K562 (cell line): ENCODE measurements around the gene RNF121. TPM values are rescaled to one million over a fixed set of nuclear protein-coding genes. Genes with fewer than 3 reads are reported as not detected.

Experiments
- ARID1B ChIP-seq: fragments of 450-650 bp; IDR thresholded peaks from 2 replicates; pipeline ENCODE4 v1.6.1; 2016; ENCODE audit warnings: antibody characterized with exemption, mild to moderate bottlenecking, inconsistent platforms
- ATF1 ChIP-seq, 2 experiments: fragments of 450-650 bp in 1 of 2; IDR thresholded peaks; 2 replicates each; pipeline ENCODE4 v1.6.1; 2016; ENCODE audit warnings: missing compliant biosample characterization in 1 of 2, missing genetic modification characterization in 1 of 2
- BHLHE40 ChIP-seq: IDR thresholded peaks from 2 replicates; pipeline ENCODE4 v1.6.1; 2011; ENCODE audit warnings: low read length, improper control_type of control experiment
- CBFB ChIP-seq: sonication (generic); formaldehyde crosslinking; IDR thresholded peaks from 2 replicates; pipeline ENCODE4 v1.4.0; 2020; ENCODE audit warnings: mild to moderate bottlenecking, missing genetic modification reagents
- CREM ChIP-seq: IDR thresholded peaks from 2 replicates; pipeline ENCODE4 v1.6.1; 2014; ENCODE audit warnings: antibody characterized with exemption, low read depth
- ELF1 ChIP-seq: fragments of 200-800 bp; sonication (Bioruptor generic); IDR thresholded peaks from 2 replicates; pipeline ENCODE4 v1.6.1; 2016; ENCODE audit warnings: missing genetic modification characterization, missing compliant biosample characterization
- ETV1 ChIP-seq: fragments of 450-650 bp; conservative IDR thresholded peaks from 2 replicates; pipeline ENCODE4 v1.6.1; 2016; ENCODE audit warnings: missing genetic modification characterization, control low read depth, low read depth, missing compliant biosample characterization
- EZH2 ChIP-seq: IDR thresholded peaks from 2 replicates; pipeline ENCODE4 v1.6.1; 2012; ENCODE audit warnings: low read depth, mild to moderate bottlenecking, inconsistent platforms, low read length, borderline replicate concordance
- FOXK1 ChIP-seq: sonication (generic); formaldehyde crosslinking; IDR thresholded peaks from 2 replicates; pipeline ENCODE4 v1.8.0; 2022; ENCODE audit warnings: missing genetic modification reagents, mild to moderate bottlenecking, borderline replicate concordance
- LEF1 ChIP-seq: fragments of 450-650 bp; IDR thresholded peaks from 2 replicates; pipeline ENCODE4 v1.6.1; 2016; ENCODE audit warnings: mild to moderate bottlenecking
- MAFK ChIP-seq: IDR thresholded peaks from 2 replicates; pipeline ENCODE4 v1.6.1; 2011; ENCODE audit warnings: low read length, improper control_type of control experiment
- NEUROD1 ChIP-seq: fragments of 150-350 bp; IDR thresholded peaks from 2 replicates; pipeline ENCODE4 v1.6.1; 2014; ENCODE audit warnings: borderline replicate concordance, low read length, low read depth; ENCODE audit not compliant: partially characterized antibody
- NR2C2 ChIP-seq, 2 experiments: fragments of 200-800 bp in 1 of 2; sonication (Bioruptor generic) in 1 of 2; sonication (generic) in 1 of 2; formaldehyde crosslinking in 1 of 2; IDR thresholded peaks; 2 replicates each; pipeline versions ENCODE4 v1.6.1 to v1.8.0; 2016 to 2022; ENCODE audit warnings: mild to moderate bottlenecking in 1 of 2, missing compliant biosample characterization in 1 of 2, missing genetic modification characterization in 1 of 2, missing genetic modification reagents in 1 of 2
- SMC3 ChIP-seq: conservative IDR thresholded peaks from 2 replicates; pipeline ENCODE4 v1.6.1; 2011; ENCODE audit warnings: low read depth, low read length, improper control_type of control experiment; ENCODE audit not compliant: insufficient read depth
- TAF7 ChIP-seq: fragments of 450-650 bp; IDR thresholded peaks from 2 replicates; pipeline ENCODE4 v1.6.1; 2016; ENCODE audit warnings: missing genetic modification characterization, missing compliant biosample characterization
- TARDBP ChIP-seq: fragments of 450-650 bp; IDR thresholded peaks from 2 replicates; pipeline ENCODE4 v1.6.1; 2016
- TCFL5 ChIP-seq: fragments of 250-450 bp; sonication (Bioruptor Pico); conservative IDR thresholded peaks from 2 replicates; pipeline ENCODE4 v1.6.1; 2021; ENCODE audit warnings: mild to moderate bottlenecking, moderate library complexity, matching md5 sums
- THRB ChIP-seq: fragments of 450-650 bp; formaldehyde crosslinking; conservative IDR thresholded peaks from 2 replicates; pipeline ENCODE4 v1.4.0; 2022; ENCODE audit warnings: mild to moderate bottlenecking, missing genetic modification characterization
- WHSC1 ChIP-seq: IDR thresholded peaks from one replicate; pipeline ENCODE4 v1.6.1; 2012; ENCODE audit warnings: low read length, control low read depth, inconsistent platforms
- XRCC4 ChIP-seq: IDR thresholded peaks from one replicate; pipeline ENCODE4 v1.6.1; 2011; ENCODE audit not compliant: insufficient read depth, insufficient read length; ENCODE audit errors: extremely low read depth
- ZBTB11 ChIP-seq, 3 experiments: fragments of 200-800 bp in 1 of 3; fragments of 250-450 bp in 1 of 3; fragments of 450-650 bp in 1 of 3; sonication (Bioruptor Pico) in 1 of 3; sonication (Bioruptor generic) in 1 of 3; formaldehyde crosslinking in 1 of 3; IDR thresholded peaks; 2 replicates each; pipeline versions ENCODE4 v1.6.1 to v1.8.0; 2016 to 2022; ENCODE audit warnings: mild to moderate bottlenecking in 2 of 3, missing genetic modification characterization in 2 of 3, missing compliant biosample characterization in 1 of 3, moderate library complexity in 1 of 3
- polyA plus RNA-seq, 8 experiments: library from polyadenylated mRNA; depleted of rRNA in 4 of 8; stranded (reverse) in 5 of 8; unstranded in 3 of 8; fragments of >200 nt; fragmentation: Nextera tagmentation in 2 of 8; fragmentation: Illumina TruSeq in 1 of 8; extraction: Ambion mirVana in 2 of 8; extraction: Trizol in 1 of 8; gene quantifications; 2 replicates each; pipeline versions ENCODE4 v1.2.1 to v1.2.3, GENCODE V29; 2011 to 2014; ENCODE audit warnings: inconsistent platforms in 1 of 8, missing spikeins in 1 of 8
- total RNA-seq, 7 experiments: library from RNA; depleted of rRNA in 6 of 7; stranded (reverse); fragments of >200 nt in 6 of 7; fragmentation: Illumina TruSeq in 2 of 7; extraction: Trizol in 2 of 7; gene quantifications; 2 replicates each; pipeline versions ENCODE4 v1.2.1 to v1.2.3, GENCODE V29; 2011 to 2021; ENCODE audit warnings: low replicate concordance in 1 of 7
- TF ChIP-seq, protein P1 (sequence below): sonication (generic); formaldehyde crosslinking; IDR thresholded peaks from 2 replicates; pipeline ENCODE4 v1.8.0; 2022; ENCODE audit warnings: missing genetic modification reagents, mild to moderate bottlenecking, moderate library complexity, borderline replicate concordance

The RNF121 gene
- total and polyA plus RNA-seq, 9 of the 15 experiments (the other 6 are each of a cell fraction or from before 2014, with no cell fraction given), result 8.0 to 63.4 (median 20.5) TPM

DNA sequence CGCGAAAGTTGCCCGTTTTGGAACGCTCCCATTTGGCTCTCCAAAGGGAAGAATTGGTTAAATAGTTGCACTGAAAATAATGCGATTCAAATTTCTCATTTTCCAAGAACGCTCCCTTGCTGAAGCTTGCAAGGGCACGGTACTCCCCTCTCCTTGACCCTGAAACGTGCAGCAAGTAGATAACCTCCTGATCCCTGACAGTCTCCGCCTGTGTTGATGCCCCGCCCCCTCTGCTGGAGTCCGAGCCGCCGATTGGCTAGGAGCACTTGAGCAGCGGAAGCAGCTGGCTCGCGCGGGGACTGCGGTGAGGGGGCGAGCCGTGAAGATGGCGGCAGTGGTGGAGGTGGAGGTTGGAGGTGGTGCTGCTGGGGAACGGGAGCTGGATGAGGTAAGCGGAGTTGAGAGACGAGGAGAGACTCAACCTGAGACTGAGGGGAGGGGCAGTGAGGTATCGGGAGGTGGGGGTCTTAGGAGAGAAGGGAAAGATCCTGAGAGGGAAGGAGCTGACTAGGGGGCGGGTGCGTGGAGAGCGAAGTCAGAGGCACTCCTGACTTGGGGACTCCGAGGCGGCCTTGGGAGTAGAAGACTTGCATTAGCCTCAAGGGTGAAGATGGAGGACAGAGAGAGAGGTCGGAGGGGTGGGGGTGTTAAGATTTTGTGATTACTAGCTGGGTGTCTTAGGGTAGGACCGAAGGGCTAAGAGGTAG, at the start of gene RNF121 (continued):
- TF ChIP-seq ELF1 (tag) (no peak), NEUROD1 (peak; percentile 85), XRCC4 (no peak), FOXK1 (CRISPR knock-in tag) (0 out of 2 replicates have a peak, but pooled peaks have one; percentile 18), WHSC1 (no peak), EZH2 (no peak), ETV1 (no peak), ARID1B (peak; percentile 61), BHLHE40 (peak; percentile 91), LEF1 (peak; percentile 53; the same call in 1 of the 2 replicates), SMC3 (0 out of 2 replicates have a peak, but pooled peaks have one; percentile 5), CBFB (CRISPR knock-in tag) (peak; percentile 49; the same call in 1 of the 2 replicates), TCFL5 (CRISPR knock-in tag) (0 out of 2 replicates have a peak, but pooled peaks have one; percentile 41), MAFK (0 out of 2 replicates have a peak, but pooled peaks have one; percentile 2), CREM (peak; percentile 44; the same call in 1 of the 2 replicates), NR2C2 (CRISPR knock-in tag; IDR thresholded peaks at IDR 0.05) (peak; percentile 64; the same call in 1 of the 2 replicates), NR2C2 (tag; IDR thresholded peaks at IDR 0.05) (peak; percentile 76), TARDBP (0 out of 2 replicates have a peak, but pooled peaks have one; percentile 49), TAF7 (tag) (peak; percentile 97), ZBTB11 (CRISPR knock-in tag; IDR thresholded peaks at IDR 0.05) (peak in 1 of 3 experiments; percentile 43; a peak in 1 of 6 replicates), ATF1 (CRISPR knock-in tag; IDR thresholded peaks at IDR 0.05) (no peak), ATF1 (tag; IDR thresholded peaks at IDR 0.05) (peak; percentile 82), THRB (CRISPR knock-in tag) (peak; percentile 63; the same call in 1 of the 2 replicates)
- TF ChIP-seq, protein P1, sequence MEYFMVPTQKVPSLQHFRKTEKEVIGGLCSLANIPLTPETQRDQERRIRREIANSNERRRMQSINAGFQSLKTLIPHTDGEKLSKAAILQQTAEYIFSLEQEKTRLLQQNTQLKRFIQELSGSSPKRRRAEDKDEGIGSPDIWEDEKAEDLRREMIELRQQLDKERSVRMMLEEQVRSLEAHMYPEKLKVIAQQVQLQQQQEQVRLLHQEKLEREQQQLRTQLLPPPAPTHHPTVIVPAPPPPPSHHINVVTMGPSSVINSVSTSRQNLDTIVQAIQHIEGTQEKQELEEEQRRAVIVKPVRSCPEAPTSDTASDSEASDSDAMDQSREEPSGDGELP (CRISPR knock-in tag), result peak; percentile 100
